Colonic mucosa (tissue), 4 donors: ENCODE data around the gene SND1. TPM values are rescaled to one million over a fixed set of nuclear protein-coding genes. Genes with fewer than 3 reads are reported as not detected.

Source experiments
- DNase-seq: peaks from one replicate; pipeline ENCODE4 v3.0.0-alpha.2; 2020
- H3K27ac ChIP-seq: fragments of 200-600 bp; one replicate; pipeline ENCODE4 v1.8.0; 2021
- H3K27me3 ChIP-seq: fragments of 200-600 bp; one replicate; pipeline ENCODE4 v1.8.0; 2021
- H3K36me3 ChIP-seq: fragments of 200-600 bp; one replicate; pipeline ENCODE4 v1.8.0; 2021
- H3K4me1 ChIP-seq: fragments of 200-600 bp; one replicate; pipeline ENCODE4 v1.8.0; 2021; ENCODE audit warnings: mild to moderate bottlenecking
- H3K4me3 ChIP-seq: fragments of 200-600 bp; one replicate; pipeline ENCODE4 v1.8.0; 2021
- H3K9ac ChIP-seq, 2 donors: one replicate each; pipeline ENCODE4 v1.7.0; 2013; ENCODE audit warnings: control low read depth in 2 of 2, low read depth in 2 of 2, low read length in 2 of 2
- H3K9me3 ChIP-seq: fragments of 200-600 bp; one replicate; pipeline ENCODE4 v1.8.0; 2021
- intact Hi-C: fragments of 100-400 bp; cut with DNase I; formaldehyde crosslinking; loops from one replicate; pipeline ENCODE4 v1.14.1; 2022
- total RNA-seq, 2 donors: library from RNA; stranded (reverse); fragmentation: NEBNext Ultra II Directional in 1 of 2; extraction: Animal tissue kit (Norgen Biotek cat#: 25700) in 1 of 2; gene quantifications; one replicate each; pipeline ENCODE4 v1.2.1, GENCODE V29; 2021
- TF ChIP-seq, protein P1 (sequence below): fragments of 200-600 bp; IDR thresholded peaks from one replicate; pipeline ENCODE4 v1.8.0; 2022; ENCODE audit warnings: antibody characterized with exemption, mild to moderate bottlenecking
- donor health status: healthy.
- donor health status: DM: no; HTN: no; CAD: no.
- donor health status: DM: no; HTN: no; CAD: no.

Gene SND1
- total RNA-seq, 2 donors from 2014 or later, result 134 to 163 TPM

DNA sequence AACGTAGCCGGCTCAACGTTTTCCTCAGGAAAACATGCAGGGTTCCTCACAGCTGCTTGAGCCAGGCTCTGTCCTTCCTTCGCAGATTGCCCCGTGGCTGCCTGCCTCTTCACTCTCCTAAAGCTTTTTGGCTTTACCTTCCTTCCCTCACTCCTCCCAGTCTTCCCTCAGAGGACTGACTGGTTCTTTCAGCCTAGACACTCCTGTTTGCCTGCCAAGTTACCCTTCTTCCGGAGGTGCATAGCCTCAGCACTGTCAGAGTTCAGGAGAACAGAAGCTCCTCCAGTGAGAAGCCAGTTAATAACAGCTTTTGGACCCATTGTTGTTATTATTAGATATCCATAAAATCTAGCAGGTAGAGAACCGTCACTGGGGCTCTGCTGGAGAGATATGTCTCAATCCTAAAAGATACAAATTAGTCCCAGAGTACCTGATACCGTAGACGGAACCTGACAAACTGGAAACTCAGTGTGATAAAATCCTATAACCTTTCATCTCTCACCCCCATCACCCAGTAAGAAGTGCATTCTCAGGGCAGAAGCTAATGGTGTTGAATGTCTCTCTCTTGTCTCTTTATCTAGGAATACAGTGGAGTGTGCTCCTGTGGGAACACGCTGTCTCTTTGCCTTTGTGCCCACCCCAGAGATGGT is 79.6 kb downstream of the SND1 start:
- intact Hi-C loops, result no loop called here
- Histone ChIP-seq H3K27ac (no peak overlapping the region), H3K36me3 (no peaks in the 10 kb centered on the region), H3K4me3 (no peak overlapping the region), H3K9me3 (no peaks in the 10 kb centered on the region), H3K9ac (no peak overlapping the region), H3K27me3 (no peaks in the 10 kb centered on the region), H3K4me1 (no peaks in the 10 kb centered on the region)
- TF ChIP-seq, protein P1, sequence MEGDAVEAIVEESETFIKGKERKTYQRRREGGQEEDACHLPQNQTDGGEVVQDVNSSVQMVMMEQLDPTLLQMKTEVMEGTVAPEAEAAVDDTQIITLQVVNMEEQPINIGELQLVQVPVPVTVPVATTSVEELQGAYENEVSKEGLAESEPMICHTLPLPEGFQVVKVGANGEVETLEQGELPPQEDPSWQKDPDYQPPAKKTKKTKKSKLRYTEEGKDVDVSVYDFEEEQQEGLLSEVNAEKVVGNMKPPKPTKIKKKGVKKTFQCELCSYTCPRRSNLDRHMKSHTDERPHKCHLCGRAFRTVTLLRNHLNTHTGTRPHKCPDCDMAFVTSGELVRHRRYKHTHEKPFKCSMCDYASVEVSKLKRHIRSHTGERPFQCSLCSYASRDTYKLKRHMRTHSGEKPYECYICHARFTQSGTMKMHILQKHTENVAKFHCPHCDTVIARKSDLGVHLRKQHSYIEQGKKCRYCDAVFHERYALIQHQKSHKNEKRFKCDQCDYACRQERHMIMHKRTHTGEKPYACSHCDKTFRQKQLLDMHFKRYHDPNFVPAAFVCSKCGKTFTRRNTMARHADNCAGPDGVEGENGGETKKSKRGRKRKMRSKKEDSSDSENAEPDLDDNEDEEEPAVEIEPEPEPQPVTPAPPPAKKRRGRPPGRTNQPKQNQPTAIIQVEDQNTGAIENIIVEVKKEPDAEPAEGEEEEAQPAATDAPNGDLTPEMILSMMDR, result no peak
- no peak for DNase-seq

DNA sequence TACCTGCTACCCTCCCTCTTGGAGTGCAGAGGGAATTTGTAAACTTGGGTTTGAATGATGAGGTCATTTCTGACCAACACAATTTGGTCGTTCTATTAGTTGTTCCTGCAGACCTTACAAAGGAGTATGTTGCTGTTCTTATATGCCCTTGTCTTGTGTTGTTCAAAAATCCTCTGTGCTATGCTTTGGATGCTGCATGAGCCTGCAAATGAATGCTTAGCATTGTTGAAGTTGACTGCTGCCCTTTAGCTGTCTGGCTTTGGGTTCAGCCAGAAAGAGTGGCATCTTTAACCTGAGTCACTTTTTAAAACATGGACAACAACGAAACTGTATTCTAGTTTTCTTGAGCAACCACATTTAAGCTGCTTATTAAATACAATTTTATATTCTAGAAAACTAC is 80.3 kb downstream of the SND1 start:
- H3K27ac ChIP-seq, result no peak overlapping the region
- H3K4me1 ChIP-seq, result no peaks in the 10 kb centered on the region
- TF ChIP-seq, protein P1, result no peak
- no peaks in the 10 kb centered on the region for H3K9me3 ChIP-seq
- intact Hi-C loops, result no loop called here
- H3K36me3 ChIP-seq, result no peaks in the 10 kb centered on the region
- no peak overlapping the region for H3K9ac ChIP-seq
- DNase-seq, result no peak
- no peak overlapping the region for H3K4me3 ChIP-seq
- H3K27me3 ChIP-seq, result no peaks in the 10 kb centered on the region

DNA sequence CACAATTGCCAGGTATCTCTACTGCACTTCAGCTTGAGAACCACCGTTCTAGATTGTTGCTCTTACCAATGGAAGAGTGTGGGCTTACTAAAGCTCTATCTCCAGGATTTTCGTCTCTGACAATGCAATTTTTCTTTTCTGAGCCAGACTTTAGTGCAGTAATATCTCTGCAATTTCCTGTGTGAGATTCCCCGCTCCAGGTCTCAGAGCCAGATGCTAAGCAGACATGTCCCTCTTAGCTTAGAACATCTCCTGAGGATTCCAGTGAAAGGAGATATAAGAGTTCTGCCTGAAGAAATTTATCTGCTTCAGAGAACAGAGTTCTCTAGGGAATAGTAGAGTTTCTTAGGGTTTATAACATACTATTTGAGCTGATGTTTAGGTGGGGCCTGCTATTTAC is 82.0 kb downstream of the SND1 start:
- no peaks in the 10 kb centered on the region for H3K36me3 ChIP-seq
- H3K9ac ChIP-seq, result no peak overlapping the region
- H3K27me3 ChIP-seq, result no peaks in the 10 kb centered on the region
- intact Hi-C loops, result no loop called here
- TF ChIP-seq, protein P1, result no peak
- no peak overlapping the region for H3K27ac ChIP-seq
- no peaks in the 10 kb centered on the region for H3K4me1 ChIP-seq
- H3K9me3 ChIP-seq, result no peaks in the 10 kb centered on the region
- no peak overlapping the region for H3K4me3 ChIP-seq
- DNase-seq, result no peak

DNA sequence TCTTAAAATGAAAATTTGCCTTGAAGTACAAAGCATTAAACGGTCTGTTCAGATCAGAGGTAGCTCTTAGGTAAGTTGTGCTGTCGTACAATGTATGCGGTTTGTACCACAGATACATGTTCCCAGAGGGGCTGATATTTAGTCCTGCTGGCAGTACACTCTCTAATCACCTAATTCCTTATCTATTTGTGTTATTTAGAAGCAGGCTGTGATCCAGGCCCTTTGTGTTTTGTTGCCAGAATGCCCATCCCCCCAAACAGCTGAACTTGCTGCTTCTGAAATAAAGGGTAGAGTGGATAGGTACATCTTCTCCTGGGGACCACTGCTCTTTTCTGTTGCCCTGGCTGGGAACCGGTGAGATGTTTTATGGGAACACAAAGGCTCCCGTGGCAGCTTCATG is 84.5 kb downstream of the SND1 start:
- H3K4me3 ChIP-seq, result no peak overlapping the region

DNA sequence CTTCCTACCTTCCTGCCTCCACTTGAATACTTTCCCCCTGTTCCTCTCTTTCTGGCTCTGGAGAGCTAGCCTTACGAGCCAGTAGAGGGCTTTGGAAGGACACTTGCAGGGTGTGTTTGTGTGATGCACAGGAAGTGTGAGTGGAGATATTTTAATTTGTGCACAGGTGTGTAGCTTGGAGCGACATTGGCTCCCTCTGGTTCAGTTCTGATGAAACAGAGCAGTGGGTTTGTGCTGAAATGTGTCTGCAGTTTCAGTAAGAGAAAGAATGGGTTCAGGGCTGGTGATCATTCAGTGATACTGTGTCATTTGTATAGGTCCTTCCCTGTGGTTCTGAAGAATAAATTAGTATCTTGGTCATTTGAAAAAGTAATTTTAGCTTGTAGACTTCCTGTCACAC is 86.9 kb downstream of the SND1 start:
- Histone ChIP-seq H3K9ac (no peak overlapping the region), H3K4me1 (no peaks in the 10 kb centered on the region), H3K4me3 (no peak overlapping the region), H3K27ac (no peak overlapping the region), H3K27me3 (no peaks in the 10 kb centered on the region), H3K36me3 (no peaks in the 10 kb centered on the region), H3K9me3 (no peaks in the 10 kb centered on the region)
- no peak for DNase-seq
- intact Hi-C loops, result no loop called here
- TF ChIP-seq, protein P1, result no peak

More for the DNA sequence above, 84.5 kb downstream of the SND1 start:
- Histone ChIP-seq H3K4me1 (no peaks in the 10 kb centered on the region), H3K9ac (no peak overlapping the region), H3K27ac (no peak overlapping the region), H3K9me3 (no peaks in the 10 kb centered on the region), H3K27me3 (no peaks in the 10 kb centered on the region), H3K36me3 (no peaks in the 10 kb centered on the region)
- no peak for DNase-seq
- intact Hi-C loops, result no loop called here
- TF ChIP-seq, protein P1, result no peak
